HepG2 (cell line): ENCODE data around the gene DMXL1. TPM values are rescaled to one million over a fixed set of nuclear protein-coding genes. Genes with fewer than 3 reads are reported as not detected.
A peak's percentile ranks its signal among the peaks of the same experiment; 100 is the strongest.

ENCODE experiments used
- ATM ChIP-seq: fragments of 450-650 bp; IDR thresholded peaks from 2 replicates; pipeline ENCODE4 v1.7.1; 2017; ENCODE audit warnings: mild to moderate bottlenecking, borderline replicate concordance
- GABPB1 ChIP-seq: IDR thresholded peaks from 2 replicates; pipeline ENCODE4 v1.6.1; 2016; ENCODE audit warnings: mild to moderate bottlenecking, missing genetic modification reagents, moderate library complexity, missing compliant biosample characterization
- GTF3A ChIP-seq: sonication (generic); formaldehyde crosslinking; conservative IDR thresholded peaks from 2 replicates; pipeline ENCODE4 v1.4.0; 2020; ENCODE audit warnings: mild to moderate bottlenecking, missing genetic modification reagents
- HNF1B ChIP-seq: sonication (generic); formaldehyde crosslinking; IDR thresholded peaks from 2 replicates; pipeline ENCODE4 v1.5.1; 2020; ENCODE audit warnings: mild to moderate bottlenecking, moderate library complexity, missing genetic modification reagents
- JARID2 ChIP-seq: sonication (generic); formaldehyde crosslinking; IDR thresholded peaks from 2 replicates; pipeline ENCODE4 v1.8.1; 2023; ENCODE audit warnings: missing genetic modification reagents, inconsistent platforms; ENCODE audit not compliant: insufficient replicate concordance
- LCORL ChIP-seq, 2 experiments: fragments of 450-650 bp in 1 of 2; sonication (generic) in 1 of 2; formaldehyde crosslinking in 1 of 2; IDR thresholded peaks; 2 replicates each; pipeline versions ENCODE4 v1.5.0 to v1.6.1; 2017 to 2020; ENCODE audit warnings: antibody characterized with exemption in 1 of 2, missing genetic modification reagents in 1 of 2
- MEIS2 ChIP-seq: sonication (generic); formaldehyde crosslinking; IDR thresholded peaks from 2 replicates; pipeline ENCODE4 v1.9.0; 2021; ENCODE audit warnings: mild to moderate bottlenecking, missing genetic modification reagents
- MTA1 ChIP-seq: sonication (generic); formaldehyde crosslinking; IDR thresholded peaks from 2 replicates; pipeline ENCODE4 v1.4.0; 2020; ENCODE audit warnings: missing genetic modification reagents, mild to moderate bottlenecking, borderline replicate concordance
- NFYC ChIP-seq: IDR thresholded peaks from 2 replicates; pipeline ENCODE4 v1.6.1; 2016; ENCODE audit warnings: missing genetic modification reagents, missing compliant biosample characterization
- PHF21A ChIP-seq: sonication (generic); formaldehyde crosslinking; IDR thresholded peaks from 2 replicates; pipeline ENCODE4 v1.5.0; 2020; ENCODE audit warnings: mild to moderate bottlenecking, missing genetic modification reagents
- RARG ChIP-seq: sonication (generic); formaldehyde crosslinking; IDR thresholded peaks from 2 replicates; pipeline ENCODE4 v1.4.0; 2020; ENCODE audit warnings: low read depth, mild to moderate bottlenecking, missing genetic modification reagents
- SETDB1 ChIP-seq: sonication (generic); formaldehyde crosslinking; IDR thresholded peaks from 2 replicates; pipeline ENCODE4 v1.5.1; 2020; ENCODE audit warnings: missing genetic modification reagents, mild to moderate bottlenecking, borderline replicate concordance
- SIN3A ChIP-seq: IDR thresholded peaks from 2 replicates; pipeline ENCODE4 v1.6.1; 2011; ENCODE audit warnings: low read depth, mild to moderate bottlenecking, control low read depth, low read length, borderline replicate concordance
- ZFP41 ChIP-seq: sonication (generic); formaldehyde crosslinking; IDR thresholded peaks from 2 replicates; pipeline ENCODE4 v1.4.0; 2020; ENCODE audit warnings: mild to moderate bottlenecking, missing genetic modification reagents, borderline replicate concordance
- ZNF160 ChIP-seq: sonication (generic); formaldehyde crosslinking; IDR thresholded peaks from 2 replicates; pipeline ENCODE4 v1.8.0; 2022; ENCODE audit warnings: mild to moderate bottlenecking, inconsistent platforms, missing genetic modification reagents
- ZNF225 ChIP-seq: sonication (generic); formaldehyde crosslinking; IDR thresholded peaks from 2 replicates; pipeline ENCODE4 v1.4.0; 2020; ENCODE audit warnings: mild to moderate bottlenecking, missing genetic modification reagents
- ZNF235 ChIP-seq: sonication (generic); formaldehyde crosslinking; IDR thresholded peaks from 2 replicates; pipeline ENCODE4 v1.8.1; 2023; ENCODE audit warnings: mild to moderate bottlenecking, missing genetic modification reagents, borderline replicate concordance
- ZNF362 ChIP-seq: sonication (generic); formaldehyde crosslinking; IDR thresholded peaks from 2 replicates; pipeline ENCODE4 v1.4.0; 2020; ENCODE audit warnings: missing genetic modification reagents, mild to moderate bottlenecking, borderline replicate concordance
- ZNF737 ChIP-seq: sonication (generic); formaldehyde crosslinking; IDR thresholded peaks from 2 replicates; pipeline ENCODE4 v1.5.0; 2020; ENCODE audit warnings: missing genetic modification reagents, mild to moderate bottlenecking, borderline replicate concordance
- polyA plus RNA-seq, 8 experiments: library from polyadenylated mRNA; depleted of rRNA in 3 of 8; stranded (reverse) in 7 of 8; unstranded in 1 of 8; fragments of >200 nt; fragmentation: Illumina TruSeq in 4 of 8; extraction: Trizol in 4 of 8; gene quantifications; 2 replicates each; pipeline versions ENCODE4 v1.2.1 to v1.2.3, GENCODE V29; 2011 to 2016; ENCODE audit warnings: low read depth in 4 of 8, missing spikeins in 1 of 8, mixed read lengths in 1 of 8; ENCODE audit not compliant: insufficient read depth in 1 of 8
- total RNA-seq, 5 experiments: library from RNA; depleted of rRNA; stranded (reverse); fragments of >200 nt; fragmentation: Illumina TruSeq; extraction: Trizol; gene quantifications; 2 replicates each; pipeline ENCODE4 v1.2.3, GENCODE V29; 2016; ENCODE audit warnings: low read depth in 1 of 5
- TF ChIP-seq, protein P1 (sequence below): sonication (generic); formaldehyde crosslinking; IDR thresholded peaks from 2 replicates; pipeline ENCODE4 v1.8.1; 2023; ENCODE audit warnings: mild to moderate bottlenecking, moderate library complexity, missing genetic modification reagents
- TF ChIP-seq, protein P2 (sequence below): sonication (generic); formaldehyde crosslinking; IDR thresholded peaks from 2 replicates; pipeline ENCODE4 v1.4.0; 2020; ENCODE audit warnings: mild to moderate bottlenecking, missing genetic modification reagents, borderline replicate concordance

DMXL1 gene
- total and polyA plus RNA-seq, 2 of the 13 experiments (the other 11 are each of a cell fraction or from before 2014, with no cell fraction given), result 6.9 to 18.6 TPM

DNA sequence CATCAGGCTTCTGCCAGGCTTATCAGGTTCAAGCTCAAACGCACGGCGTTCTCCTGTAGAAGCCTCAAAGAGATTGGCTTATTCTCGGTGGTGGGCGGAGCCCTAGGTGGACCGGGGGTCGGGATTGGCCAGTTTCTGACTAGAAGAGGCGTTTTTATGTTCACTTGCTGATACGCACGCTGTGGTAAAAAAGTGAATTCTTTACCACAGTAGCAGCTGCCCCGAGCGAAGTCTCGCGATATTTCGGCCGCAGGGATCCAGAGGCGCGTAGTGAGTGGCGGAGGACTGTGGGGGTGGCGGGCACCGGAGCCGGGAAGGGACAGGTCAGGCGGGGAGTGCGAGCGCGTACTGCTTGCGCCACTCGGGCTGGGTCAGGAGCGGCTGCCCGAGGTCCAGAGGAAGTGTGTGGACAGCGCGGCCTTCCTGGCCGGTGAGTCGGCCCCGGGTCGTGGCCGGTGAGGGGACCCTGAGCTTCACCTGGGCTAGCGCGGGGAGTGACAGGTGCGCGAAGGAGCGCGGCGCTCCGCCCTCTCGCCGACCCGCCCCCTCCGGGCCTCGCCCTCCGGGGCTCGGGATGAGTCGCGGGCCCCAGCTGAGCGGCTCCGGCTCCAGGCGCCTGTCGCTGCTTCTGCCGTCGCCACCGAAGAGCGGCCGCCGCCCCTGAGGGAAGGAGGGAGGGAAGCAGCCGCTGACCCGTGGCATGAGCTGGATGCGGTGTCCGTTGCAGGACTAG is at the start of gene DMXL1 (continued):
- TF ChIP-seq ZNF225 (CRISPR knock-in tag) (peak; percentile 83; the same call in 1 of the 2 replicates), LCORL (IDR thresholded peaks at IDR 0.05) (no peak), LCORL (CRISPR knock-in tag; IDR thresholded peaks at IDR 0.05) (no peak), ZNF737 (CRISPR knock-in tag) (no peak), ATM (no peak), ZNF160 (CRISPR knock-in tag) (0 out of 2 replicates have a peak, but pooled peaks have one; percentile 44), NFYC (CRISPR knock-in tag) (peak; percentile 90), ZNF362 (CRISPR knock-in tag) (peak; percentile 76; the same call in 1 of the 2 replicates), GABPB1 (CRISPR knock-in tag) (peak; percentile 77; the same call in 1 of the 2 replicates), MEIS2 (CRISPR knock-in tag) (peak; percentile 69), MTA1 (CRISPR knock-in tag) (peak; percentile 61; the same call in 1 of the 2 replicates), SETDB1 (CRISPR knock-in tag) (no peak), GTF3A (no peak), ZFP41 (CRISPR knock-in tag) (peak; percentile 40; the same call in 1 of the 2 replicates), ZNF235 (CRISPR knock-in tag) (no peak), PHF21A (CRISPR knock-in tag) (peak; percentile 64; the same call in 1 of the 2 replicates), HNF1B (peak; percentile 63; the same call in 1 of the 2 replicates), JARID2 (CRISPR knock-in tag) (no peak), RARG (CRISPR knock-in tag) (no peak), SIN3A (peak; percentile 86; the same call in 1 of the 2 replicates)
- TF ChIP-seq, protein P1, sequence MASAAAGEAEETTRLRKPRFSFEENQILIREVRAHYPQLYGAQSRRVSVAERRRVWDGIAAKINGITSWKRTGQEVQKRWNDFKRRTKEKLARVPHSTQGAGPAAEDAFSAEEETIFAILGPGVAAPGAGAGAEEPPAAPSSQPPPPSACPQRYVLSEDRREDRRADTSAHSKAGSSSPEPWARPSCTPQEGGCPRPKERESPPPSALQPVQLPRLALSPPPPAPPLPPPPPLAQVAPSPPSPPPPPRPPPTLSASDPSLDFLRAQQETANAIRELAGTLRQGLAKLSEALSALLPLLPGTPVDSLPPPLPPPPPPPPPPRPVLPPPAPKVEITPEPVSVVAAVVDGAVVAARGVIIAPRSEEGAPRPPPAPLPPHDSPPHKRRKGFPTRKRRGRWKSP (CRISPR knock-in tag), result no peak; the same call in 1 of the 2 replicates
- TF ChIP-seq, protein P2, sequence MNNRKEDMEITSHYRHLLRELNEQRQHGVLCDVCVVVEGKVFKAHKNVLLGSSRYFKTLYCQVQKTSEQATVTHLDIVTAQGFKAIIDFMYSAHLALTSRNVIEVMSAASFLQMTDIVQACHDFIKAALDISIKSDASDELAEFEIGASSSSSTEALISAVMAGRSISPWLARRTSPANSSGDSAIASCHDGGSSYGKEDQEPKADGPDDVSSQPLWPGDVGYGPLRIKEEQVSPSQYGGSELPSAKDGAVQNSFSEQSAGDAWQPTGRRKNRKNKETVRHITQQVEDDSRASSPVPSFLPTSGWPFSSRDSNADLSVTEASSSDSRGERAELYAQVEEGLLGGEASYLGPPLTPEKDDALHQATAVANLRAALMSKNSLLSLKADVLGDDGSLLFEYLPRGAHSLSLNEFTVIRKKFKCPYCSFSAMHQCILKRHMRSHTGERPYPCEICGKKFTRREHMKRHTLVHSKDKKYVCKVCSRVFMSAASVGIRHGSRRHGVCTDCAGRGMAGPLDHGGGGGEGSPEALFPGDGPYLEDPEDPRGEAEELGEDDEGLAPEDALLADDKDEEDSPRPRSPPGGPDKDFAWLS (CRISPR knock-in tag), result no peak
